CD14-positive monocyte (primary cell): ENCODE data around the gene CYB5A. TPM values are rescaled to one million over a fixed set of nuclear protein-coding genes. Genes with fewer than 3 reads are reported as not detected.

Experiments used
- DNase-seq, 3 donors: peaks; one replicate each; pipeline ENCODE4 v3.0.0-alpha.2; 2011 to 2022
- H2AFZ ChIP-seq: 2 replicates; pipeline ENCODE4 v1.6.0; 2012; ENCODE audit warnings: mild to moderate bottlenecking, low read depth, low read length, inconsistent platforms; ENCODE audit not compliant: insufficient read depth, poor library complexity, severe bottlenecking
- H3K27ac ChIP-seq, 2 donors: 1 replicate in 1 of 2; 2 replicates in 1 of 2; pipeline ENCODE4 v1.5.1; 2012 to 2013; ENCODE audit warnings: low read length in 2 of 2, control low read depth in 1 of 2, inconsistent platforms in 1 of 2, low read depth in 1 of 2, mild to moderate bottlenecking in 1 of 2
- H3K27me3 ChIP-seq, 2 donors: one replicate each; pipeline versions ENCODE4 v1.6.0 to v1.6.1; 2011 to 2013; ENCODE audit warnings: low read length in 2 of 2; ENCODE audit not compliant: control insufficient read depth in 2 of 2, insufficient read depth in 2 of 2
- H3K36me3 ChIP-seq, 2 donors: replicated peaks in 1 of 2; 1 replicate in 1 of 2; 2 replicates in 1 of 2; pipeline versions ENCODE4 v1.5.1 to v1.6.1; 2012 to 2013; ENCODE audit warnings: low read length in 2 of 2, control low read depth in 1 of 2, inconsistent platforms in 1 of 2, mild to moderate bottlenecking in 1 of 2; ENCODE audit not compliant: insufficient read depth in 2 of 2, control insufficient read depth in 1 of 2
- H3K4me1 ChIP-seq, 2 donors: 1 replicate in 1 of 2; 2 replicates in 1 of 2; pipeline versions ENCODE4 v1.5.1 to v1.6.1; 2012 to 2013; ENCODE audit warnings: low read length in 2 of 2, control low read depth in 1 of 2, inconsistent platforms in 1 of 2, mild to moderate bottlenecking in 1 of 2, moderate library complexity in 1 of 2; ENCODE audit not compliant: insufficient read depth in 2 of 2, control insufficient read depth in 1 of 2
- H3K4me2 ChIP-seq: replicated peaks from 2 replicates; pipeline ENCODE3; 2012; ENCODE audit warnings: low read length, moderate library complexity, mild to moderate bottlenecking; ENCODE audit not compliant: poor library complexity, severe bottlenecking; ENCODE audit errors: extremely low read depth
- H3K4me3 ChIP-seq, 3 experiments: fragments of 200-600 bp in 1 of 3; sonication (generic) in 1 of 3; replicated peaks in 1 of 3; 1 replicate in 2 of 3; 2 replicates in 1 of 3; pipeline ENCODE4 v1.5.1; 2011 to 2013; ENCODE audit warnings: low read length in 3 of 3, mild to moderate bottlenecking in 3 of 3, control low read depth in 2 of 3, low read depth in 2 of 3, inconsistent platforms in 1 of 3, moderate library complexity in 1 of 3
- H3K79me2 ChIP-seq: 2 replicates; pipeline ENCODE4 v1.6.0; 2012; ENCODE audit warnings: mild to moderate bottlenecking, control low read depth, inconsistent platforms, low read length, moderate library complexity; ENCODE audit not compliant: insufficient read depth
- H3K9ac ChIP-seq: 2 replicates; pipeline ENCODE4 v1.6.0; 2017; ENCODE audit warnings: low read length, mild to moderate bottlenecking; ENCODE audit not compliant: insufficient read depth, poor library complexity, severe bottlenecking
- H3K9me3 ChIP-seq, 2 donors: replicated peaks in 1 of 2; 1 replicate in 1 of 2; 2 replicates in 1 of 2; pipeline versions ENCODE4 v1.5.1 to v1.6.1; 2012 to 2013; ENCODE audit warnings: low read length in 2 of 2, control low read depth in 1 of 2; ENCODE audit not compliant: control insufficient read depth in 1 of 2, insufficient read depth in 1 of 2
- H4K20me1 ChIP-seq: 2 replicates; pipeline ENCODE4 v1.6.0; 2012; ENCODE audit warnings: mild to moderate bottlenecking, low read length, control low read depth, moderate library complexity; ENCODE audit not compliant: insufficient read depth
- H3K27ac Mint-ChIP-seq, 7 donors: one replicate each; pipeline ENCODE4 v1.8.0; 2020; ENCODE audit warnings: mild to moderate bottlenecking in 7 of 7, mixed read lengths in 7 of 7, moderate library complexity in 6 of 7, inconsistent platforms in 2 of 7
- H3K27me3 Mint-ChIP-seq, 3 donors: one replicate each; pipeline ENCODE4 v1.8.0; 2021 to 2022; ENCODE audit warnings: low read depth in 3 of 3, mild to moderate bottlenecking in 3 of 3, mixed read lengths in 3 of 3, moderate library complexity in 3 of 3, inconsistent platforms in 1 of 3
- H3K36me3 Mint-ChIP-seq, 2 donors: one replicate each; pipeline ENCODE4 v1.8.0; 2020; ENCODE audit warnings: mixed read lengths in 2 of 2, inconsistent platforms in 1 of 2, mild to moderate bottlenecking in 1 of 2
- H3K4me1 Mint-ChIP-seq: one replicate; pipeline ENCODE4 v1.8.0; 2020; ENCODE audit warnings: mild to moderate bottlenecking, mixed read lengths
- H3K4me3 Mint-ChIP-seq, 2 donors: one replicate each; pipeline ENCODE4 v1.8.0; 2020; ENCODE audit warnings: mild to moderate bottlenecking in 2 of 2, mixed read lengths in 2 of 2, moderate library complexity in 1 of 2
- H3K9me3 Mint-ChIP-seq, 7 donors: one replicate each; pipeline ENCODE4 v1.8.0; 2020 to 2022; ENCODE audit warnings: mixed read lengths in 7 of 7, mild to moderate bottlenecking in 6 of 7, moderate library complexity in 6 of 7, inconsistent platforms in 2 of 7
- WGBS: methylation state at CpG from one replicate; pipeline ENCODE4 v1.1.5; 2013; ENCODE audit warnings: missing lambda C conversion rate; ENCODE audit not compliant: insufficient coverage; 5-methylcytosine and 5-hydroxymethylcytosine counted together
- intact Hi-C, 2 donors: fragments of 100-400 bp; cut with micrococcal nuclease; formaldehyde crosslinking; loops; one replicate each; pipeline versions ENCODE4 v1.15.0 to v1.15.1; 2023
- polyA plus RNA-seq, 3 donors: library from polyadenylated mRNA; depleted of rRNA in 1 of 3; unstranded in 2 of 3; stranded (reverse) in 1 of 3; fragments of 300-500 nt in 2 of 3; fragments of >200 nt in 1 of 3; fragmentation: Illumina TruSeq in 2 of 3; gene quantifications; 1 replicate in 2 of 3; 2 replicates in 1 of 3; pipeline ENCODE4 v1.2.3, GENCODE V29; 2012 to 2021
- TF ChIP-seq, protein P1 (sequence below): fragments of 200-600 bp; IDR thresholded peaks from one replicate; pipeline ENCODE4 v1.8.0; 2022; ENCODE audit warnings: antibody characterized with exemption, mild to moderate bottlenecking

The CYB5A gene
- polyA plus RNA-seq, 3 donors: 19.0 to 27.6 (median 22.4) TPM

DNA sequence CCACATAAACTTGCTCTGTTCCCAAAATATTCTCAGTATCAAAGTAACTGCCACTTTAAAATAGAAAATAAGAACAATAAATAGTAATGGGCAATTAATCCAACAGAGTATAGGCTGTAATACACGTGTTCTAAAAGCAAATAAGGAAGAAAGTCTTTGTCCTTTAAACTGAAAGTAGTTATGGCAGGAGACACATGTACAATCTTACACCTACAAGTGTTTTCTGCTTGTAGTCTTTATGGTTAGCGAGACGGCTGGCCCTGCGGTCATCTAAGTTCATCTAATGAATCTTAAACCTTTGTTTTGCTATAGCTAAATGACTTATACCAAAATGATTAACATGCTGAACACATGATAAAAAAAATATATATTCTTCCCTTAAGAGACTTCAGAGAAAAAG is 32.4 kb downstream of the CYB5A start:
- Histone ChIP-seq H4K20me1 (no peaks in the 10 kb centered on the region), H3K4me3 (no peak overlapping the region), H2AFZ (no peak overlapping the region), H3K36me3 (peaks cover 4 to 7% of the 10 kb centered on the region in 2 donors), H3K27me3 (no peaks in the 10 kb centered on the region), H3K27ac (no peak overlapping the region), H3K4me1 (no peaks in the 10 kb centered on the region), H3K9ac (no peak overlapping the region), H3K9me3 (no peaks in the 10 kb centered on the region), H3K79me2 (no peaks in the 10 kb centered on the region), H3K4me2 (no peak overlapping the region)
- TF ChIP-seq, protein P1, sequence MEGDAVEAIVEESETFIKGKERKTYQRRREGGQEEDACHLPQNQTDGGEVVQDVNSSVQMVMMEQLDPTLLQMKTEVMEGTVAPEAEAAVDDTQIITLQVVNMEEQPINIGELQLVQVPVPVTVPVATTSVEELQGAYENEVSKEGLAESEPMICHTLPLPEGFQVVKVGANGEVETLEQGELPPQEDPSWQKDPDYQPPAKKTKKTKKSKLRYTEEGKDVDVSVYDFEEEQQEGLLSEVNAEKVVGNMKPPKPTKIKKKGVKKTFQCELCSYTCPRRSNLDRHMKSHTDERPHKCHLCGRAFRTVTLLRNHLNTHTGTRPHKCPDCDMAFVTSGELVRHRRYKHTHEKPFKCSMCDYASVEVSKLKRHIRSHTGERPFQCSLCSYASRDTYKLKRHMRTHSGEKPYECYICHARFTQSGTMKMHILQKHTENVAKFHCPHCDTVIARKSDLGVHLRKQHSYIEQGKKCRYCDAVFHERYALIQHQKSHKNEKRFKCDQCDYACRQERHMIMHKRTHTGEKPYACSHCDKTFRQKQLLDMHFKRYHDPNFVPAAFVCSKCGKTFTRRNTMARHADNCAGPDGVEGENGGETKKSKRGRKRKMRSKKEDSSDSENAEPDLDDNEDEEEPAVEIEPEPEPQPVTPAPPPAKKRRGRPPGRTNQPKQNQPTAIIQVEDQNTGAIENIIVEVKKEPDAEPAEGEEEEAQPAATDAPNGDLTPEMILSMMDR: no peak
- H3K27ac Mint-ChIP-seq: no peak overlapping the region
- DNase-seq: no peak
- H3K4me3 Mint-ChIP-seq: no peak overlapping the region
- intact Hi-C loops: no loop called here
- H3K36me3 Mint-ChIP-seq: peaks cover 28 to 34% of the 10 kb centered on the region in 2 donors
- H3K9me3 Mint-ChIP-seq: no peaks in the 10 kb centered on the region
- peaks cover 8% of the 10 kb centered on the region for H3K4me1 Mint-ChIP-seq
- no peaks in the 10 kb centered on the region for H3K27me3 Mint-ChIP-seq
- WGBS: no CpG with 5 or more reads among the region's 4 CpGs

DNA sequence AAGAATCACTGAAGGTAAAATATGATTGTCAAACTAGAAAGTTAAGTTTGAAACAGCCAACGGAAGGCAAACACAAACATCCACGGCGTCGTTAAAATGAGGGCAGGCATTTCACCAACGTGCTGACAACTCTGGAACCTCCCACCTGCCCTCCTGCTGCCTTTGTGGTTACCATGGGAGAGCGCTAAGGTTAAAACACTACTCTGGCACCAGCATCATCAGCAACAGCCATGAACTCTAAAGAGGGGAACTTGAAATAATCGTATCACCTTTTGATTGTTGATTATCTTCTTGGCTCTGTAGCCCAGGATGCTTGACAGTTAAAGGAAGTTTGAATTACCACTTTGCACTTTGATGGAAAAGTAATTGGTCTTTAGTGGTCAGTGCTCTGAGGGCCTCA is 34.7 kb downstream of the CYB5A start:
- Histone ChIP-seq H3K4me2 (no peak overlapping the region), H3K79me2 (no peaks in the 10 kb centered on the region), H3K9me3 (no peaks in the 10 kb centered on the region), H2AFZ (no peak overlapping the region), H3K27me3 (no peaks in the 10 kb centered on the region), H3K27ac (no peak overlapping the region), H3K36me3 (peaks cover 4% of the 10 kb centered on the region in 2 donors), H4K20me1 (no peaks in the 10 kb centered on the region), H3K4me1 (peaks cover 6 to 8% of the 10 kb centered on the region in 2 donors), H3K4me3 (no peak overlapping the region), H3K9ac (no peak overlapping the region)
- Mint-ChIP-seq H3K27ac (no peak overlapping the region), H3K27me3 (peaks cover 0 to 2% (median 0%) of the 10 kb centered on the region in 3 donors), H3K4me1 (peaks cover 14% of the 10 kb centered on the region), H3K9me3 (no peaks in the 10 kb centered on the region), H3K4me3 (no peak overlapping the region), H3K36me3 (peaks cover 22 to 32% of the 10 kb centered on the region in 2 donors)
- 86% methylated on average over 2 of the region's 7 CpGs for WGBS
- DNase-seq: no peak
- TF ChIP-seq, protein P1: no peak
- intact Hi-C loops: no loop called here
